ENCODE data around the gene KRT7. TPM values are rescaled to one million over a fixed set of nuclear protein-coding genes. Genes with fewer than 3 reads are reported as not detected.
A peak's percentile ranks its signal among the peaks of the same experiment; 100 is the strongest.

Gene KRT7
- polyA plus RNA-seq, 1 experiment, result 659 TPM

DNA sequence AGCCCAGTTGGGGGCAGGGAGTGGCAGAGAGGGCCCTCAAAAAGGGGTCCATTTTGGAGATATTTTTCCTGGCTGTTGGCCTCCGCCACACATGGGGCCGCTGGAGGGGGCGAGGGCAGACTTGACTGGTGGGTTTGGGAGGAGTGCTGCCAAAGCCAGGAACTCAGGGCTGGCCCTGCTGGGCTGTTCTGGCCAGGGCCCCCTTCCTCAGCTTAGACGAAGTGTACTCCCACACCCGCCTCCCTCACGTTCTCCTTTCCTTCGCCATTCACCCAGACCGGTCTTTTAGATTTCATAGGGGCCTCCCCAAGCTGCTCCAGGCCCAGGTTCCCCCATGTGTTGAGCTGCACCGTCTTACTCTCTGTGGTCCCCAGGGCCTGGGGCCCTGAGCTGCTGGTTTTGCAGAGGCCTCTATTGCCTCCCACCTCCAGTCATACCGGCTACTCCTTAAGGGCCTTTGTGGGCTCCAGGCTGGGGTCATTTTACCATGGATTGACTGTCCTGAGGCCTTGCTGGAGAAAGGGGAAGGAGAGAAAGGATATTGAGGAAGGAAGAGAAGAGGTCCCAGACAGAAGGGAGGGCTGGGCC lies 1.3 kb downstream of the KRT7 start:
- TF ChIP-seq, protein P1, sequence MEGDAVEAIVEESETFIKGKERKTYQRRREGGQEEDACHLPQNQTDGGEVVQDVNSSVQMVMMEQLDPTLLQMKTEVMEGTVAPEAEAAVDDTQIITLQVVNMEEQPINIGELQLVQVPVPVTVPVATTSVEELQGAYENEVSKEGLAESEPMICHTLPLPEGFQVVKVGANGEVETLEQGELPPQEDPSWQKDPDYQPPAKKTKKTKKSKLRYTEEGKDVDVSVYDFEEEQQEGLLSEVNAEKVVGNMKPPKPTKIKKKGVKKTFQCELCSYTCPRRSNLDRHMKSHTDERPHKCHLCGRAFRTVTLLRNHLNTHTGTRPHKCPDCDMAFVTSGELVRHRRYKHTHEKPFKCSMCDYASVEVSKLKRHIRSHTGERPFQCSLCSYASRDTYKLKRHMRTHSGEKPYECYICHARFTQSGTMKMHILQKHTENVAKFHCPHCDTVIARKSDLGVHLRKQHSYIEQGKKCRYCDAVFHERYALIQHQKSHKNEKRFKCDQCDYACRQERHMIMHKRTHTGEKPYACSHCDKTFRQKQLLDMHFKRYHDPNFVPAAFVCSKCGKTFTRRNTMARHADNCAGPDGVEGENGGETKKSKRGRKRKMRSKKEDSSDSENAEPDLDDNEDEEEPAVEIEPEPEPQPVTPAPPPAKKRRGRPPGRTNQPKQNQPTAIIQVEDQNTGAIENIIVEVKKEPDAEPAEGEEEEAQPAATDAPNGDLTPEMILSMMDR (IDR thresholded peaks at IDR 0.05; ENCODE audit: insufficient read depth, low read depth, low read length), result no peak
- DNase-seq (ENCODE audit: low read depth), result no peak

DNA sequence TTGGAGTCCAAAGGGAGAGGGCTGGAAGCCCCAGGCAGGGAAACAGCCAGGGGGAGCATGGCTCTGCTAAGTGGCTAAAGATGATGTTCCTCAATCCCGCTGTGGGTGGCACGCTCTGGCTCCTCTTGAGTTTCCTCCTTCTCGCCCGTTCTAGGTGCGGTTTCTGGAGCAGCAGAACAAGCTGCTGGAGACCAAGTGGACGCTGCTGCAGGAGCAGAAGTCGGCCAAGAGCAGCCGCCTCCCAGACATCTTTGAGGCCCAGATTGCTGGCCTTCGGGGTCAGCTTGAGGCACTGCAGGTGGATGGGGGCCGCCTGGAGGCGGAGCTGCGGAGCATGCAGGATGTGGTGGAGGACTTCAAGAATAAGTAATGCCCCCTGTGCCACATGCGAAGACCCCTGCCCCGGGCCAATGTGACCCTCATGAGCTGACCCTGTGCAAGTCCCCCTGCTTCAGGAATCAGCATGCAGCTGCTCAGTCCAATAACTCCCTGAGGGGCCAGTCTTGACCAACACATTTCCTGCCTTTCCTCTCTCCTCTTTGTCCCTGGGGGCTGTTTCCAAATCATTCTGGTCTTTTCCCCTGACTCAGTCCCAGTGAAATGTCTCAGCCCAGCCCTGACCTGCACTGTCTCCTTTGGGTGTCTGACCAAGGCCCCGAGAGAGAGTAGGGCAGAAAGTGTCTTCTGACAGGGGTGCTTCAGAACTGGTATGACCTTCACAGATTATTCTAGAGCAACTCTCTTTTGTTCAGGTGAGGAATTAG lies 2.1 kb downstream of the KRT7 start:
- H3K4me3 ChIP-seq (ENCODE audit: low read depth, low read length), result no peak overlapping the region
- DNase-seq (ENCODE audit: low read depth), result no peak
- no peaks in the 10 kb centered on the region for H3K36me3 ChIP-seq (ENCODE audit: control insufficient read depth, insufficient read depth, low read length)
- POLR2A ChIA-PET, result no interaction called here
- CTCF ChIA-PET, result interaction anchor here (1.1 to 1.3 kb wide), 3 partner anchors 21 to 93 kb away, joined by 3 read pairs; no protein-coding TSS in a partner anchor
- no peaks in the 10 kb centered on the region for H3K27me3 ChIP-seq (ENCODE audit: control insufficient read depth, insufficient read depth, low read length)
- TF ChIP-seq, protein P1 (IDR thresholded peaks at IDR 0.05; ENCODE audit: insufficient read depth, low read depth, low read length), result no peak

More for the DNA sequence above, 1.3 kb downstream of the KRT7 start:
- H3K27me3 ChIP-seq (ENCODE audit: control insufficient read depth, insufficient read depth, low read length), result no peaks in the 10 kb centered on the region
- CTCF ChIA-PET, result interaction anchor here (0.9 to 2.0 kb wide), 5 partner anchors 18 to 94 kb away, joined by 3 to 5 read pairs (median 3); no protein-coding TSS in a partner anchor
- POLR2A ChIA-PET, result no interaction called here
- peak overlapping the region; percentile 42 for H3K4me3 ChIP-seq (ENCODE audit: low read depth, low read length)
- H3K36me3 ChIP-seq (ENCODE audit: control insufficient read depth, insufficient read depth, low read length), result no peaks in the 10 kb centered on the region

DNA sequence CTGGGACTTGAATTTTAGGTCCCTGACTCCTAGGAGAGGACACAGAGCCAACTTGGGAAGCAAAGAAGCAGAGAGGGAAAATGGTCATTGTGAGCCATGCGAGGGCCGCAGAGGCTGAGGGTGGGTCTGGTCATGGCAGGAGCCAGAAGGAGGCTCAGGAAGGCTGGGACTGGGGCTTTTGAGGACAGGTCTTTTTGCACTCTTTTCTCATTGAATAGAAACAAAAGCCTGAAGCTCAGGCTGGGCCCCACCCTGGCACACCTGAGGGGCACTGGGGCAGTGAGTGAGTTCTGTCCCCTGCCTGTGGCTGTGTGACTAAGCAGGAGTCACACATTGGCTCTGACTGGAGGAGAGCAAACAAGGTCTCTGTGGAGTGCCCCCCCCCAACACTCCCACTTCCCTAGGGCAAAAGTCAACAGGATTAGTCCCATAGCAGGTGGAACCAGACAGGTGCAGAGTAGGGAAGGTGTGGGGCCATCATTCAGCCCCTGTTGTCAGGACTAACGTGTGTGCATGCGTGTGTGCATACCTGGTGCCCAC lies 2.8 kb downstream of the KRT7 start:
- CTCF ChIA-PET, result interaction anchor here (0.8 to 2.2 kb wide), 4 partner anchors 14 to 92 kb away, joined by 3 to 9 read pairs (median 4); no protein-coding TSS in a partner anchor
- TF ChIP-seq, protein P1 (IDR thresholded peaks at IDR 0.05; ENCODE audit: insufficient read depth, low read depth, low read length), result no peak
- no peak overlapping the region for H3K4me3 ChIP-seq (ENCODE audit: low read depth, low read length)
- no peaks in the 10 kb centered on the region for H3K27me3 ChIP-seq (ENCODE audit: control insufficient read depth, insufficient read depth, low read length)
- DNase-seq (ENCODE audit: low read depth), result no peak
- H3K36me3 ChIP-seq (ENCODE audit: control insufficient read depth, insufficient read depth, low read length), result no peaks in the 10 kb centered on the region
- POLR2A ChIA-PET, result no interaction called here

DNA sequence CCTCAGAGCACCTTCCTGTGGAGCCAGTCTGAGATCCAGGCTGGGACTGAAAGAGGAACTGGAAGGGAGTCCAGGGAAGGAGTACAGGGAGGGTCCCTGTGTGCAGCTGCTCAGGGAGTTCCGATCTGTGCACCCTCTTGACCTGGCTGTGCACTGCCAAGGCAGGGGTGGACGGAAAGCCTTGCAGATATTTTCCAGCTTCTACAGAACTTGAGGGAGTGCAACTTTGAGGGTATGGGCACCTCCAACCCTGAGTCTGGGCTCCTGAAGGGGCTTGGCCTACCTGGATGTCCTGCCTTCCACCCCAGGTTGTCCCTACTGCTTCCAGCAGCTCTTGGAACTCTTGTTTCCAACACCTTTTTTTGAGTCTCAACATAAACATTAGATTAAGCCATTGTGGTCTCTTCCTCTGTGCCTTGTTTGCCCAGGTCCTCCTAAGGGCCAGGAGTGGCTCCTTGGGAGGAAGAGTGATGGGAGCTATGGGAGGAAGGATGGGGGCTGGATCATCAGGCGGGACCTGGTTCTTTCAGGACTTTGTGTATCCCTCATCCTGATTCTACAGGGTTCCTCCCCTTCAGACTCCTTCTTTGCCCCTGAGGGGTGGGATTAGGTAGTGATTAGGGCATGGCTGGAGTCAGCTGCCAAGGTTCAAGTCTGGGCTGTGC lies 3.5 kb downstream of the KRT7 start:
- ChIA-PET POLR2A (interaction anchor here (0.6 kb wide), 1 partner anchor 22 kb away, joined by 4 read pairs; no protein-coding TSS in a partner anchor), CTCF (interaction anchor here (0.8 to 2.2 kb wide), 7 partner anchors 14 to 91 kb away, joined by 3 to 9 read pairs (median 4); no protein-coding TSS in a partner anchor)
- DNase-seq (ENCODE audit: low read depth), result no peak
- TF ChIP-seq, protein P1 (IDR thresholded peaks at IDR 0.05; ENCODE audit: insufficient read depth, low read depth, low read length), result no peak
- no peaks in the 10 kb centered on the region for H3K27me3 ChIP-seq (ENCODE audit: control insufficient read depth, insufficient read depth, low read length)
- no peak overlapping the region for H3K4me3 ChIP-seq (ENCODE audit: low read depth, low read length)
- no peaks in the 10 kb centered on the region for H3K36me3 ChIP-seq (ENCODE audit: control insufficient read depth, insufficient read depth, low read length)

Measured in BJ (cell line).